HCT116 (cell line): ENCODE measurements around the gene IFT25.

Experiments used
- ATF3 ChIP-seq: IDR thresholded peaks from 2 replicates; pipeline ENCODE4 v1.6.1; 2012
- CTCF ChIP-seq, 3 experiments: fragments of 200-600 bp in 1 of 3; sonication (generic) in 1 of 3; IDR thresholded peaks in 2 of 3; conservative IDR thresholded peaks in 1 of 3; 2 replicates each; pipeline ENCODE4 v1.5.1; 2012 to 2017; ENCODE audit warnings: low read depth in 2 of 3, low read length in 2 of 3, antibody characterized with exemption in 1 of 3, borderline replicate concordance in 1 of 3, control low read depth in 1 of 3, mild to moderate bottlenecking in 1 of 3, mixed read lengths in 1 of 3, mixed run types in 1 of 3, moderate library complexity in 1 of 3; ENCODE audit not compliant: insufficient read depth in 1 of 3
- EGR1 ChIP-seq: IDR thresholded peaks from 2 replicates; pipeline ENCODE4 v1.6.1; 2012; ENCODE audit warnings: low read depth
- ELF1 ChIP-seq: IDR thresholded peaks from 2 replicates; pipeline ENCODE4 v1.6.1; 2012; ENCODE audit warnings: low read depth, borderline replicate concordance
- EZH2 ChIP-seq: fragments of 200-600 bp; sonication (generic); IDR thresholded peaks from 2 replicates; pipeline ENCODE4 v1.6.1; 2017; ENCODE audit warnings: antibody characterized with exemption, mixed run types
- EZH2phosphoT487 ChIP-seq: fragments of 200-600 bp; IDR thresholded peaks from 2 replicates; pipeline ENCODE4 v1.6.1; 2018; ENCODE audit warnings: antibody characterized with exemption, borderline replicate concordance
- POLR2A ChIP-seq: IDR thresholded peaks from 2 replicates; pipeline ENCODE4 v1.7.0; 2011; ENCODE audit warnings: borderline replicate concordance; ENCODE audit not compliant: insufficient read depth, insufficient read length; ENCODE audit errors: extremely low read depth
- POLR2AphosphoS5 ChIP-seq: IDR thresholded peaks from 2 replicates; pipeline ENCODE4 v1.6.1; 2011; ENCODE audit warnings: mild to moderate bottlenecking, low read depth, low read length, moderate library complexity
- RAD21 ChIP-seq: IDR thresholded peaks from 2 replicates; pipeline ENCODE4 v1.6.1; 2012; ENCODE audit warnings: low read depth, mild to moderate bottlenecking
- REST ChIP-seq: IDR thresholded peaks from 2 replicates; pipeline ENCODE4 v1.6.1; 2012; ENCODE audit warnings: low read depth
- TCF7L2 ChIP-seq: IDR thresholded peaks from 2 replicates; pipeline ENCODE4 v1.7.0; 2011; ENCODE audit warnings: borderline replicate concordance, inconsistent platforms; ENCODE audit not compliant: insufficient read depth, insufficient read length; ENCODE audit errors: extremely low read depth
- YY1 ChIP-seq: IDR thresholded peaks from 2 replicates; pipeline ENCODE4 v1.6.1; 2011; ENCODE audit warnings: low read length, low read depth, moderate library complexity, mild to moderate bottlenecking; ENCODE audit not compliant: insufficient replicate concordance; ENCODE audit errors: extremely low read depth

- TF ChIP-seq ELF1: no peak
- no peak for TF ChIP-seq EZH2phosphoT487
- TF ChIP-seq ATF3: no peak
- no peak for TF ChIP-seq CTCF (IDR thresholded peaks at IDR 0.05 in 2 of 3, conservative IDR thresholded peaks at IDR 0.05 in 1 of 3; ENCODE audit: borderline replicate concordance in 1 of 3, insufficient read depth in 1 of 3, low read depth in 2 of 3, low read length in 2 of 3)
- no peak for TF ChIP-seq REST
- TF ChIP-seq YY1: no peak
- TF ChIP-seq POLR2AphosphoS5: no peak
- no peak for TF ChIP-seq EGR1
- TF ChIP-seq RAD21: no peak
- no peak for TF ChIP-seq EZH2
- no peak for TF ChIP-seq POLR2A
- TF ChIP-seq TCF7L2: no peak
Observed at GRCh38 chr1:53909946-53910345, 35.6 kb downstream of the IFT25 start.
